ENCODE results near the gene FAM222B.
"Not testable (repeated sequence)": the region's sequence is repeated elsewhere in the genome, so short reads cannot be mapped to it uniquely, and the experiment has no call there.

Gene FAM222B

DNA sequence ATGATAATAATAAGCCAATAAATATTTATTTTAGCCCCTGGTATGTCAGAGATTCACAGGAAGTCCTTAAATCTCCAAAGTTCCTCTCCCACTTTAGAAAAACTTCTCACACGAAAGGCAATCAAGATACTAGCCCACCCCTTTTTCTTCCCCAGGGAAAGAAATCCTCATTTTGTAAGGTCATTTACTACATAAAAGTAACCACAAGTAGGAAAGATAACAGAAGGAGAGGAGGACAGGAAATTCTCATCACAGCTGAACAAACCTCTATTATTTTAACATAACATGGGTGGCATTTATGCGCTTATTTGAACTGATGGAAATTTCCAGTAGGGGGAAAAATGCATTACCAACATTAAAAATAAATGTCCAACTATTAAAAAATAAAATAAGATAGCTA, 3.4 kb downstream of the FAM222B start:
- DNase-seq (ENCODE audit: low read depth) = no peak

DNA sequence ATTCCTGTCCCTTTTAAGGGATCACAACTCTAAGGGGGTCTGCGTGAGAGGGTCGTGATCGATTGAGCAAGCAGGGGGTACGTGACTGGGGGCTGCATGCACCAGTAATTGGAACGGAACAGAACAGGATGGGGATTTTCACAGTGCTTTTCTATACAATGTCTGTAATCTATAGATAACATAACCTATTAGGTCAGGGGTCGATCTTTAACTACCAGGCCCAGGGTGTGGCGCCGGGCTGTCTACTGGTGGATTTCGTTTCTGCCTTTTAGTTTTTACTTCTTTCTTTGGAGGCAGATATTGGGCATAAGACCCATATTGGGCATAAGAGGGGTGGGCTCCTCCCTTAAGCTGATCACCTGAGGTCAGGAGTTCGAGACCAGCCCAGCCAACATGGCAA, 6.0 kb downstream of the FAM222B start:
- DNase-seq (ENCODE audit: low read depth) = not testable (repeated sequence)

DNA sequence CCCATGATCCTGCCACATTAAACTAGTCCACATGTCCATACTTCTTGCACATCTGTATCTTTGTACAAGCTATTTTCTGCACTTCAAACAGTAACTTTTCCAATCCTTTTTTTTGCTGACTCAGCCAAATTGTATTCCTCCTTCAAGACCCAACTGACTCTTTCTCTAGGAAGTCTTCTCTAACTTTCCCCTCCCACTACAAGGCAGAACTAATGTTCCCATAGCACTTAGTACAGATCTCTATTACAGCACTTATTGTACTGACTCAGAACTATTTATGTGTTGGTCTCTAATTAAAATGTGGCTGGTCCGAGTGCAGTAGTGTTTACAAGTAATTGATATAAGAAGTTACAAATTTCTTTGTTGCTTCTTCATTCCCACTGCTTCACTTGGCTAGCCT, 8.2 kb downstream of the FAM222B start:
- DNase-seq (ENCODE audit: low read depth) = no peak

DNA sequence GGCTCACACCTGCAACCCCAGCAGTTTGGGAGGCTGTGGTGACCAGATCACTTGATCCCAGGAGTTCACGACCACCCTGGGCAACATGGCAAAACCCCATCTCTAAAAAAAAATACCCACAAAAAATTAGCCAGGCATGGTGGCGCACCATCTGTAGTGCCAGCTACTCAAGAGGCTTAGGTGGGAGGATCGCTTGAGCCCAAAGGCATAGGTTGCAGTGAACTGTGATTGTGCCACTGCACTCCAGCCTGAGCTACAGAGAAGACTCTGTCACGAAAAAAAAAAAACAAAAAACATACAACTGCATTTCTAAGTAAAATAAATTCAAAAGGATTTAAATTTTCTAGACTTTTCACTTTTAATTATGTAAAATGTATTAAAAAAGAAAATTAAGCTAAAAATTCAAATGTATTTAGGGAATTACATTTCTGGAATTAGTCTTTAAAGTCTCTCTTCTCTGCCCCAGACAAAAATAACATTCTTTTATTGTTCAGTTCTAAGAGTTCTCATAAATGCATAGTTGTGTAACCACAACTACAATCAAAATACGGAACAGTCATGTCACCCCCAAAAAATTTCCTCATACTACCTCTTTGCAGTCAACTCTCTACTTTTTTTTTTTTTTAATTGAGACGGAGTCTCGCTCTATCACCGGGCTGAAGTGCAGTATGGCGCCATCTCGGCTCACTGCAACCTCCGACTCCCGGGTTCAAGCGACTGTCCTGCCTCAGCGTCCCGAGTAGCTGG, 14.1 kb downstream of the FAM222B start:
- DNase-seq (ENCODE audit: low read depth) = peak; percentile 37

DNA sequence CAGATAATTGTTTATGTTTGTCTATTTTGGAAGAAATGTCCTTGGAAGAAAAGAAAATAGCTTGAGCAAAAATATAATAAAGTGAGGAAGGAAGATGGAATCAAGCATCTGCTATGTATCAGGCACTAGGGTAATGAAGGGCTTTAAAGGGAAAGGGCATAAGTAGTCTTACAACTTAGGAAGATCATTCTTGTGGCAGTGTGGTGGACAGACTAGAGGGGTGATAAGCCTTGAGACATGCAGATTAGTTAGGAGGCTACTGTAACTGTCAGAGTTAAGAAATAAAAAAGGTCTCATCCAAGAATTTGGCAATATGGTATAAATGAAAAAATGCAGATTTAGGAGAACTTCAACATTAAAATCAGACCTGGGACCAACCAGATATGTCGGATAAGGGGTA, 14.9 kb downstream of the FAM222B start:
- peak; percentile 39 for DNase-seq (ENCODE audit: low read depth)

DNA sequence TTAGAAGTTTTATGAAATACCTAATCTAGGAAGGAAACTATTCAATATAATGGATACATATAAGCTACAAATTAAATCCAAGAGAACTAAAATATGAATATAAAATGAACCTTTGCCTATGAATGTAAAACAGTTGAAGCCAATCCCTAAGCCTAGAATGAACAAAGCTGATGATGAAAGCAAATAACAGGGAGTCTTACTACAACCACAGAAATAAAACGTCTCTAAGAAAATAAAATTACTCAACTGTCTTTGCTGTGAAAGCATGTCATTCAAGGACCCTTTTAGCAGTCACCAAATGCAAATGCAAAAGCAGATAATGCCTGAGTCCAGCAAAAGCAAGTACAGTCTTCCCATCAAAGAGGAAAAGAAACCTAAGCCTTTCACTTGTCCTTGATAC, 23.0 kb downstream of the FAM222B start:
- DNase-seq (ENCODE audit: low read depth) = no peak

DNA sequence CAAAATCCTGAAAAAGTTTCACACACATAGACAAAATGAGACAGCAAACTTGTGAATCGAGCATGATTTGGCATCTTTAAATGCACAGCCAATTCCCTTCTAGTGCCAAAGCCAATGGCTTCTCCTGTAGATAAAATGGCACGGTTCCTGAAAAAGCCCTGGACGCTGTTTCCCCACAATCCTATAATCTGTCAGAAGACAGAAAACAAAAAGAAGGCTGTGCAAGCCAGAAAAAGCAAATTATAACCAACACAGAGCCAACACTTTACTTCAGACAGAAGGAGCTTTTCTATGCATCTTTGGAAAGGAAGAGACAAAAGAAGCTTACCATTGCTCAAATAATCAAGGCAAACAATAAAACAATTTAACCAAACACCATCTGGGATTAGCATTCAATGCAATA, 23.8 kb downstream of the FAM222B start:
- no peak for DNase-seq (ENCODE audit: low read depth)

DNA sequence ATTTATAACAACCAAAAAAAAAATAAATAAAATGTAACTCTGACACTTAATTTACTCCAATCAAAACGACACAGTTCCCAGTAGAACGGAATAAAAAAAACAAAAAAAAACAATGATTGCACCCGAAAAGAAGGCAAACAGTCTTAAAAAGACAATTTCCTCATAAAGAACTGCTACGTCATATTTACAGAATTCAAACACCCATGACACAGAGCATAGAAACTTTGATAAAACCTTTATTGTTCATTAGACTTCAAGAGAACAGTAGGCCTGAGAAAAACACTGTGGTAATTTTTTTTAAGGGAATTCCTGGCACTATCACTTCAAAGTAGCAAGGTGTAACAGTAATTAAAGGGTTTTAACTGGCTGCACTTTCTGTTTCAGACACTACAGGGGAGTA, 26.1 kb downstream of the FAM222B start:
- no peak for DNase-seq (ENCODE audit: low read depth)

DNA sequence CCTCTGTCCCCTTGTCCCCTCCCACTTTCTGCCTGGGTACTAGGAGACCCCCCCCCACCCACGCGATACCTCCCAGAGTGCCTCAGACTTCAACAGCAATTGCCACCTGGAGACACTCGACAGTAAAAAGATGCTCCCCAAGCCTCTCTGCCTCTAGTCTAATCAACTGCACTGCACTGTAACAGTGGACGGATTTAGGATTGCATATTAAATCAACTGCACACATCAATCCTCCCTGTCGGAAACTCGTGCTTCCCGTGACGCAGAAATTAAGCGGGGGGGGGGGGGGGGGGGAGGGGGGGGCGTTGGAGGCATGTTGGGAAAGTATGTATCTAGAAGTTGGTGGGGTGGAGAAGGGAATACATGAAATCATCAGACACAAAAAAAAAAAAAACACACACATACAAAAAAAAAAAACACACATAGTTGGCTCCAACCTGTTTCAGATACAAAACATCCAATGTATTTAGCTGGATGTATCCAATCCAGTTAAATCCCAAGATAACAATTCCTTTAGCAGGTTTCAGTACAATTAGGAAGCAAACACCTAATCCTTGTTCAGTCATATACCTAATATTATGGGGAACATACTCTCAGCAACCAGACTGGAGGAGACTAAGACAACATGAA, 29.7 kb downstream of the FAM222B start:
- DNase-seq (ENCODE audit: low read depth) = peak; percentile 82

DNA sequence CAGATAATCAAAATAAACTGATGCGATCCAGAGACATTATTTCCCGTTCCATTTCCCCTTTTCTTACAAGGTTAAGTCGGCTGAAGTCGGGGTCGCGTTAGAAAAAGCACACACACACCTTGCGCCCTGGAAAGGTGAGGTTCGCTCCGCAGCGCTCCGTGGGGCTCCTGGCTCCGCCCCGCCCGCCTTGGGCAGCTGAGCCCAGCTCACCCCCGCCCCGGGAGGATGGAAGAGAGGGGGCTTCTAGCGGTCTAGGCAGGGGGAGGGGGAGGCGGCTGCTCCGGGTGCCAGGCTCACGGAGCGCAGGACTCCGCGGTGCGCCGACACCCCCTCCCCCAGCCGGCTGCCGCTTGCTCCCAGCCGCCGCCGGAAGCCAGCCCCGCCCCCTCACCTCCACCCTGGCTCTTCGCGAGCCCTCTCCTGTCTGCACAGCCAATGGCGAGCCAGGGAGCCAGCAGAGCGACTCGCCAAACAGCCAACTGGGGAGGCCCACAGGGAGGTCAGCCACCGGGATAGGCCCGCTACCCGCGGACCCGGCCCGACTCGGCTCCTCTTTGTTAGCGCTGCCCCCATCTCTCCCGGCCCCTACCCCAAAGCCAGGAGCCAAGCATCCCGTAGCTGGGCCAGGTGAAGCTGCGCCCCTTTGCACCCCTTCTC, 30.4 kb downstream of the FAM222B start:
- DNase-seq (ENCODE audit: low read depth) = peak; percentile 96

DNA sequence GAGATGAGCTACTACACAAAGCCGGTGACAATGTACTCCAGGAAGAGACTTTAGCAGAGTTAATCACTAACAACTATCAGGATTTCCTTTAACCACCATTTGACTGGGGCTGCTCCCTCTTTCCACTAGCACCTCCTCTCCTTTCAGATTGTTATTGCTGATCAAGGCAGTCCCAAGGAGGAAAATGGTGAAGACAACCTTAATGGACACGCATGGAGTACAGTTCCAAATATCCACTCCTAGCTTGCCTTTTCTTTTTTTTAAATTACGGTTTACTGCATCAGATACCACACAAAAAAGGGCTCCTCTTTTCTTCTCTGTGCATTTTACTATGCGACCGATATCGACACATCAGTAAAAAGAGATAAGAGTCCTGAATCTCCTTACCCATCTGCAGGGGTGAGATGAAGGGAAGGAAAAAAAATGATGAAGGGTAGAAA, 30.9 kb downstream of the FAM222B start:
- DNase-seq (ENCODE audit: low read depth) = peak; percentile 39

DNA sequence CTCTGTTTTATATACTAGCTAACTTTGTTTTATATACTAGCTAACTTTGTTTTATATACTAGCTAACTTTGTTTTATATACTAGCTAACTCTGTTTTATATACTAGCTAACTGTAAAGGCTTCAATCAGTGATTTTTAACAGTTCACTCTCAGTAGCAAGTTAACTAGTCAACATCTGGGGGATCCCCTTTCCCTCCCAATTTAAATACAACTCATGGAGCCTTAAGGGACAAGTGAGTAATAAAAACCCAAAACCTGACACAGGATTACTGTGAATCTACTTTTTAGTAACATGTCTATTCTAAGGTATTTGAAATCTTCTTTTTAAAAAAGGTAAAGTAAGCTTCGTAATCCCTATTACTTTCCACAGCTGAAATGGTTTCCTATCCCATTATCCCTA, 32.2 kb downstream of the FAM222B start:
- no peak for DNase-seq (ENCODE audit: low read depth)

DNA sequence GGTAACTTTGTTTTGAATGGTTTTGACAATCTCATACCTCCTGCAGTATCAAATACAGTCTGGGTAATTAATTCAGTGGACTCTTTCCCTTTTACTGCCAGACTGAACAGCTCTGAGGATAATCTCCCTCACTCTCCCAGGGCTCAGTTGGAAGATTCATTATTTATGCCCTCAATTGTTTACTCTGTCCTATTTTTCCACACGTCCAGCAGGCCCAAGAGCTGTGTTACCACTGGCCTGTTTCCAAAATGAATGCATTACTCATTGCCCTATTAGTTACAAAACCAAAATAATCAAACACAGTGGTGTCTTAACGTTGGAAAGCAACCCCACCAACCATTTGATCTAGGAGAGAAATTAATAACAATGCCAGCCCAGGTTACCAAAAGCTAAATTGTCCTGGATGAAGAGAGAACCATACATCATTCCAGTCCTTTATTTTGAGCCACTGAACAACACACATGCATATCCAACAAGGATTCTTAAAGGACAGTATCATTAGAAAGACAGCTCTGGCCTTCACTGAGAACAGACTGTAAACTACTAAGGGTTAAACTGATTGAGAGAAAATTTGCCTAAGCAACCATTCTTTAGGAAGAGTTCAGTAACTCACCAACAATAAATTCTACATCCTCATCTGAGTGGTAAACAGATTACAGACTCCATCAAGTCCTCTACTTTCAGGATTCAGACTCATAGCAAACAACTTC, 34.5 kb downstream of the FAM222B start:
- DNase-seq (ENCODE audit: low read depth) = peak; percentile 94

DNA sequence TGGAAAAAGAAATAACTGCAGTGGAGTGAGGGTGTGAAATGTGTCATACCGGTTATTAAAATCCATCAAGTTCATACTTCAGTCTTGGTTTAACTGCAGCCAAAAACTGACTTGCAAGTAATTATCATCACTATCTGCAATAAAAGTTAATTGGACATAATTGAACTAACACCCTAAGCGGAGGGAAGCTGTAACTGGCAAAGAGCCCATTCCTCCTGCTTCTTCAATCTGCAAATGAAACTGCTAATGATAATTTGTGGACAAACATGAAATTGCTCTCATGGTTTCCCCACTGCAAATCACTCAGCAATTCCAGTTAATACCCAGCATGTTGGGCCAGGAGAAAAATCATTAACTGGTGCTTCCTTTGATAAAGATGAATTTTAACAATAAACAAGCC, 46.5 kb downstream of the FAM222B start:
- no peak for DNase-seq (ENCODE audit: low read depth)

DNA sequence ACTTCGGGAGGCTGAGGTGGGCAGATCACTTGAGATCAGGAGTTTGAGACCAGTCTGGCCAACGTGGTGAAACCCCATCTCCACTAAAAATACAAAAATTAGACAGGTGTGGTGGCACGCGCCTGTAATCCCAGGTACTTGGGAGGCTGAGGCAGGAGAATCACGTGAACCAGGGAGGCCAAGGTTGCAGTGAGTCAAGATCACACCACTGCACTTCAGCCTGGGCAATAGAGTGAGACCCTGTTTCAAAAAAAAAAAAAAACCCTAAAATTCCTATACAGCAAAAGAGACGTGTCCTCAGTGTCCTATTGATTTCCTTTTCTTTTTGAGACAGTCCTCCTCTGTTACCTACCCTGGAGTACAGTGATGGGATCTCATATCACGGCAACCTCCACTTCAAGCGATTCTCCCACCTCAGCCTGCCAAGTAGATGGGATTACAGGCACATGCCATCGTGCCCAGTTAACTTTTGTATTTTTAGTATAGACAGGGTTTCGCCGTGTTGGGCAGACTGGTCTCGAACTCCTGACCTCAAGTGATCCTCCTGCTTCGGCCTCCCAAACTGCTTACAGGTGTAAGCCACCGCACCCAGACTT, 47.6 kb downstream of the FAM222B start:
- not testable (repeated sequence) for DNase-seq (ENCODE audit: low read depth)

DNA sequence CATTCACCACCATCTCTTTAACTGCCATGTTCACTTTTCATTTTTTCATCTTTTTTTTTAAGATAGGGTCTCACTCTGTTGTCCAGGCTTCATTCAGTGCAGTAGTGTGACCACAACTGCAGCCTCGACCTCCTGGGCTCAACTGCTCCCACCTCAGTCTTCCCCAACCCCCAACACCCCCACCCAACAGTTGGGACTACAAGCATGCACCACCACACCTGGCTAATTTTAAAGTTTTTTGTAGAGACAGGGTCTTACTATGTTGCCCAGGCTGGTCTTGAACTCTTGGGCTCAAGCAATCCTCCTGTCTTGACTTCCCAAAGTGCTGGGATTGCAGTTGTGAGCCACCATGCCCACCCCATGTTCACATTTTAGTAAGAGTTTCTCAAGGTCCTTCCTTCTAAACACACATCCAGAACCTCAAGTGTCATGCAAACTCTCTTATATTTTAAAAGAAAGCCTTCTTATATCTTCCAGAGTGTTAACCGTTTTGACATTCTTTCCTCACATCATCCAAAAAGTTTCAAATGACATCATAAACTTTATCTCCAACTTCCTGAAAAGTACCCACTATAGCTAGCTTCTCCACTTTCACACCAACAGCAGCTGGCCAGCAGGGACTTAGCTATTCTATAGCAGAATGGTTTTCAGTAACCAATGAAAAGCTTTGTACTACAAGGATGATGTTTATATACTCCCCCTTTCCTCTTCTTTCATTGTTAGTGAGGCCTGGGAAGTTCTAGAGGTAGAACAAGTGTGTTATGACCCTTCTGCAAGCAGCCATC, 49.5 kb downstream of the FAM222B start:
- DNase-seq (ENCODE audit: low read depth) = no peak

DNA sequence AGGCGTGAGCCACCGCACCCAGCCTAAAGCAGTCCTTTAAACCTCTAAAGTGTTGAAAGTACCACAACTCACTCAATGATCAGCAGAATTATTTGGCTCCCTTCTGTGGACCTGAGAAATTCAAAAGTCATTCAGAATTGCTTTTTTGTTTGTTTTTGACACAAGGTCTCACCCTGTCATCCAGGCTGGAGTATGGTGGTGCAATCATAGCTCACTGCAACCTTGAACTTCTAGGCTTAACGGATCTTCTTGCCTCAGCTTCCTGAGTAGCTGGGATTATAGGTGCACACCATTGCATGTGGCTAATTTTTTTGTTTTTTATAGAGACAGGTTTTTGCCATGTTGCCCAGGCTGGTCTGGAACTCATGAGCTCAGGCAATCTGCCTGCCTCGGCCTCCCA, 54.5 kb downstream of the FAM222B start:
- no peak for DNase-seq (ENCODE audit: low read depth)

DNA sequence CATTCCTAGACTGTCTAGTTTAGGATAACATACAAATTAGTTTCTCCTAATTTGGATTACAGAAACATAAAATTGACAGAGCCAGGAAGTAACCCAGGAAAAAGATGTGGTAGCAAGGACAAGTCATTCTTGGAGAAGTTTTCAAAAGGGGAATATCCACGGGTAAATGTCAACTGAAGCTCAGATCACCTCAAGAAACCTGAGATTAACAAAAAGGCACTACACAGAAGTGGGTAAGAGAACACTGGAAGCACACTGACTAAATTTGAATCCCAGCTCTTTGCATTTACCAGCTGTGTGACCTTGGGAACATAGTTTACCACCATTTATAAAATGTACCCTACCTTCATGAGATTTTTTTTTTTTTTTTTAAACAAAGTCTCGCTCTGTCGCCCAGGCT, 59.4 kb downstream of the FAM222B start:
- no peak for DNase-seq (ENCODE audit: low read depth)

DNA sequence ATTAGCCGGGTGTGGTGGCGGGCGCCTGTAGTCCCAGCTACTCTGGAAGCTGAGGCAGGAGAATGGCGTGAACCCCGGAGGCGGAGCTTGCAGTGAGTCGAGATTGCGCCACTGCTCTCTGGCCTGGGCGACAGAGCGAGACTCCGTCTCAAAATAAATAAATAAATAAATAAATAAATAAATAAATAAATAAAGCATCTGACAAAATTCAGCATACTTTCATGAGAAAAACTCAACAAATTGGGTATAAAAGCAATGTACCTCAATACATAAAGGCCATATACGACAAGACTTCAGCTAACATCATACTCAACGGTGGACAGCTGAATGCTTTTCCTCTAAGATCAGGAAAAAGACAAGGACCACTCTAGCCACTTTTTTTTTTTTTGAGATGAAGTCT, 63.0 kb downstream of the FAM222B start:
- DNase-seq (ENCODE audit: low read depth) = not testable (repeated sequence)

DNA sequence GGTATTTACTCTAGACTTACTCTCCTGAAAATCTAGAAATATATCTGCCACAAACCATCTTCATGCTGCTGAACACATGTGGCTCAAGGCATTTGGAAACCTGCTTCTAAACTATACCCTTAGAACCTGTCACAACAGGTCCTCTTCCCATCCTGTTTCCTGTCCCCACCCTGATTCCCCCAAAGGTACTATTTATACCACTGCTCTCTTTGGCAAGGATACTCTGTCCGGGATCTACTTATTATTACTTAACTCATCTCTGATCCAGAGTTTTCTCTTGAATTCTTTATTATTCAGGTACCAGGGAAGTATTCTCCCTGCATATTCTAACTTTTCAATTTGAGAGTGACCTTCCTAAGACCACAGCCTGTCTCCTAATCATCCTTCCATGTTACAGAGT, 65.4 kb downstream of the FAM222B start:
- DNase-seq (ENCODE audit: low read depth) = no peak

DNA sequence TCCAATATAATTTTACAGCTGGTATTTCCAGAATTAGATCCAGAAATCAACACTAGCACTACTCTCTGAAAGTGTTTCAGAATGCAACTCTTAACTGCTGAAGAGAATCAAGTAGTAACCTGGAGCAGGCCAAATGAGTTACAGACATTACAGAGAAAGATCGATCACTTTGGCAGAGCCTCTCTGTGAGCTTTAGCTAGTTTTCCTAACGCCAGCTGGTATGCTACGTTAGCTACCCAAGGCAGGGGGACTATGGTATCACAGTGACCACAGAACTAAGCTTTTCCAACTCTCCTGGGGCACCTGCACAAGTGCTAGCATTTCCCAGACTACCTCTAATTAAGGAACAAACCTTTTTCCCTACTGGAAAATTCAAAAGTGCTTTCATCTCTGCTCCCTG, 68.4 kb downstream of the FAM222B start:
- no peak for DNase-seq (ENCODE audit: low read depth)

DNA sequence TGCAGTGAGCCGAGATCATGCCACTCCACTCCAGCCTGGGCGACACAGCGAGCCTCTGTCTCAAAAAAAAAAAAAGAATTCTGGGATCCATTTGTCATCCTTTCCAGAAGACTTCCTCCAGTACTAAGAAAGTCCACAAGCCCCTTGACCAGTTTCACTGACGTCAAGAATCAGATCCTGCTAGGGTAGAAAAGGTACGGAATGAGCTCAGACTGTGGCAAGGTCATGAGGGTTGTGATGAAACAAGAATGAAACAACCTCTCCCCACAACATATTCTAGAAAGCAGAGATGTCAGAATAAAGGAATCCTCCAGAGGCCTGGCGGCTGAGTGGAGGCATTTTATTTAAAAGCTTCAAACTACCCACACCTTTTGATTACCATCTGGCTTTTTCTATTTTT, 68.9 kb downstream of the FAM222B start:
- DNase-seq (ENCODE audit: low read depth) = peak; percentile 72
